CD1c-positive myeloid dendritic cell (primary cell): ENCODE results near the gene RARA.
A peak's percentile ranks its signal among the peaks of the same experiment; 100 is the strongest.
"Not testable (repeated sequence)": the region's sequence is repeated elsewhere in the genome, so short reads cannot be mapped to it uniquely, and the experiment has no call there.

Experiments
- DNase-seq: peaks from one replicate; pipeline ENCODE4 v3.0.0-alpha.2; 2016; ENCODE audit errors: extremely low spot score

The RARA gene

DNA sequence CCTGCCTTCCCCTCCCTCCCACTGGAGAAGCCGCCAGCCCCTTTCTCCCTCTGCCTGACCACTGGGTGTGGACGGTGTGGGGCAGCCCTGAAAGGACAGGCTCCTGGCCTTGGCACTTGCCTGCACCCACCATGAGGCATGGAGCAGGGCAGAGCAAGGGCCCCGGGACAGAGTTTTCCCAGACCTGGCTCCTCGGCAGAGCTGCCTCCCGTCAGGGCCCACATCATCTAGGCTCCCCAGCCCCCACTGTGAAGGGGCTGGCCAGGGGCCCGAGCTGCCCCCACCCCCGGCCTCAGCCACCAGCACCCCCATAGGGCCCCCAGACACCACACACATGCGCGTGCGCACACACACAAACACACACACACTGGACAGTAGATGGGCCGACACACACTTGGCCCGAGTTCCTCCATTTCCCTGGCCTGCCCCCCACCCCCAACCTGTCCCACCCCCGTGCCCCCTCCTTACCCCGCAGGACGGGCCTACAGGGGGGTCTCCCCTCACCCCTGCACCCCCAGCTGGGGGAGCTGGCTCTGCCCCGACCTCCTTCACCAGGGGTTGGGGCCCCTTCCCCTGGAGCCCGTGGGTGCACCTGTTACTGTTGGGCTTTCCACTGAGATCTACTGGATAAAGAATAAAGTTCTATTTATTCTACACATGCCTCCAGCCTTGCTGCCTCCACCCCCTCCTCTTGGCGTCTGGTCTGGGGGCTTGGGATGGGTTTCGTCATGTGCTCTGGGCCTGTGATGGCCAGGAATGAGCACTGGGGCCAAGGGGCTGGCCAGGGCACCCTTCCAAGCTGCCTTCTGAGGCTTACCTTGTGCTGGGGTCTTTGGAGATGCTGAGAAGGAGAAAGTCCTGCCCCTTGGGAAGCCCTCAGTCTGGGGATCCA lies 48.3 kb downstream of the RARA start:
- no peak for DNase-seq

DNA sequence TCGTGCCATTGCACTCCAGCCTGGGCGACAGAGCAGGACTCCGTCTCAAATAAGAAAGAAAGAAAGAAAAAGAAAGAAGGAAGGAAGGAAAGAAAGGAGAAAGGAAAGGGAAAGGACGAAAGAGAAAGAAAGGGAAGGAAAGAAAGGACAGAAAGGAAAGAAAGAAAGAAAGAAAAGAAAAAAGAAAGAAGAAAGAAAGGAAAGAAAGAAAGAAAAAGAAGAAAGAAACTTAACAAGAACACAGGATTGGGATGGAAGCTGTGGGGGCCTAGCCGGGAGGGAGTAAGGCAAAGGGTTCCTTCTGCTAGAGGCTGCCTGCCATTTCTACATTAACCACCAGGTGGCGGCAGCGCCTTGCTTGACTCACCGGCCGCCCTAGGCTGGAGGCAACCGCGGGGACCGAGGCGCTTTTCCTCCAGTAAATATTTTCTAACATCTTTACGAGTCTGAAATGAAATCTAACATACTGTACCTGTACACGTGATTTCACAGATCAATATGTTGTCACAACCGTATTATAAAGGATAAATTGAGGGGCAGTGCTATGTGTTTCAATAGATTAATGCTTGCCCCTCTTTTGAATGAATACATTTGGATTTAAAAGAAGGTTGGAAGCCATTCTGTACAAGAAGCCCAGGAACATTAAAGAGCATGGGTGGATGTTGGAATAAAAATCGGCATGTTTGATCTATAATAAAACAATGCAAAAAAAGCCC lies 49.5 kb downstream of the RARA start:
- DNase-seq: peak; percentile 92

DNA sequence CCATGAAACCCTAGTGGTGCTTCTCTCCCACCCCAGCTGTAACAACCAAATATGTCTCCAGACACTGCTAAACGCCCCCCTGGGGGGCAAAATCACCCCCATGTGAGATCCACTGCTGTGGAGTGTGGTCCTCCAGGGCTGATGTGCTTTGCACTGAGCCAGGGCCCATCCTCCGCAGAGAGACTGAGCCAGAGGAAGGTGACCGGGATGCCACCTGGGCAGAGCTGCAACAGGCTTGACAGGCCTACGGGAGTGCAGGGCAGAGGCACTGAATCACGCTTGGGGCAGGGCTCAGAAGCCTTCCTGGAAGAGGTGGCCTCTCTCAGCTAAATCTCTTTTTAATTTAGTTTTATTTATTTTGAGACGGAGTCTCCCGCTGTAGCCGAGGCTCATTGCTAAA lies 51.1 kb downstream of the RARA start:
- no peak for DNase-seq

DNA sequence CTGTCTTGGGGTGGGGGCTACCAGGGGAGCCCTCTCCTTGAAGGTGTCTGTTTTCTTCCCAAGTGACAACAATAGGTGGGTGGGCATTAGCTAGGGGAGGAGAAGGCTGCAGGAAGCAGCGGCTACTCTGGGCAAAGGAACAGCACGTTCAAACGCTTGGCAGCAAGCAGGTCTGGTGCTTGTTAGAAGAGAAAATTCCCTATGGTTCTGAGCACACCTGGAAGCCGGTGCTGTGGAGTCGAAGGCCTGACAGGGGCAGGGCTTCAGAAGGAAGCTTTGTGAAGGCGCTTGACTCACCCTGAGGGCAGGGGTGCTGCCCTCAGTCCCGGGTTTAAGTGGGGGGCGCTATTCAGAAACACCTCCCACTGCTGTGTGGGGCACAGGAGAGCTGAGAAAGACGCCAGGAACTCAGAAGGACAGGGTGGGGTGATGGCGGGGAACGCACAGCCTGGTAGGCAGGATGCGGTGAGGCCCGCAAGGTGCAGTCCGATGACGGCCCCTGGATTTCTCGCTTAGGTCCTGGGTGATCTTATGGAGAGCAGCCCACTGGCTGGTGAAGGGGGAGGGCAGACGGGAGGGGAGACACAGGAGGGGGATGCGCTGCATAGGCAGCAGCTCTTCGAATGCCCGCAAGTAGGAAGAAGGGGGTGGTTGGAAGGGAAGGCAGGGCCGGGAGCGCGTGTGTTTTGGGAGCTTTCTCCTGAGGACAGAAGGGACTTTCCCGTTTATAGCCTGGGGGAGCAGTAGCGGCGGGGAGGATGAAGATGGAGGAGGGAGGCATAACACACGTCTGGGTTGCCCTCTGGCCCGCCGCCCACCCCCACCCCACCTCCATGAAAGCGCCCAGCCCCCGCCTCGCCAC lies 52.3 kb downstream of the RARA start:
- DNase-seq: no peak

DNA sequence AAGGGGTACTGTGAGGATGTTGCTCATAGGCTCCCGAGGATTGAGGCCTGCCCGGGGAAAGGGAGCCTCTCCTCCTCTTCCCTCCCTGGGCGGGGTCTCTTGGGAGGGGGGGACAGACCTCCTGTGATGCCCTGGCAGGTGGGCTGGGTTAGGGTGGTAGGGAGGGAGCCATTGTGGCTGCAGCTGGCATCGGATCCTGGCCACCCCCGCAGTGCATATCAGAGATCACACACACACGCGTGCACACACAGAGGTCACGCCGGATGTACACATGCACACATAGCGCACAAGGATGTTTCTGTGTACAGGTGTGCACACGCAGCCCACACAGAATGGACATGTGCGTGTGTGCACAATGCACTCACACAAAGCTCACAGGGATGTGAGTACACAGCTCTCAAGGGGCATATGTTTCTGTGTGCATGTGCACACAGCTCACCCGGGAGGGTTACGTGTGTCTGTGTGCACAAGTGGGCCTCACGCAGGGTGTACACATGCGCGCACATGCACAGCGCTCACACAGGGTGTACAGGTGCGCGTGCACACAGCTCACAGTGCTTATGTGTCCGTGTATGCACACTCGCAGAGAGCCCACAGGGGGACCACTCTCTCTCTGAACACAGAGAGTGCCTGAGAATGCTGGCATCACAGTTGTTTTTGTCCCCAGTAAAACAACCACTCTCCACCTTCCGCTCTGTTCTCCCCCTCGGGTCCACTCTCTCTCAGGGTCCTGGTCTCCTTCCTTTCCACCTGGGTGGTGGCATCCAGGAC lies 53.1 kb downstream of the RARA start:
- no peak for DNase-seq

DNA sequence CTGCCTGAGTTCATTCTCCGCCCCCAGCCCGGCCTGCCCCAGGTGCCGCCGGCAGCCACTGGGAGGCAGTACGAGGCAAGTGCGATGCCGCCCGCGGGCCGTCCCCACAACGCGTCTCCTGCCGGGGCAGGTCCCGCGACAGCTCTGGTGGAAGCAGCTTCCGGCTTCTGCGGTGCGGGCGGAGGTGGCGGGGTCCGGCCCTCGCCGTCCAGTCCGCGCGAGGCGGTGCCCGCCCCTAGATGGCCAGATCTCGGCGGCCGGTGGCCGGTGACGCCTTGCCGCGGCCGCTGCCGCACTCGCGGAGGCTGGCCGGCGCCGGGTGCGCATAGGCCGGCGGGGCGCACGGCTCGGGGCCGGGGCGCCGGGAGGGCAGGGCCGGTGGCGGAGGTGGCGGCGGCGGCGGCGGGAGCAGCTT lies 53.7 kb downstream of the RARA start:
- peak; percentile 86 for DNase-seq

DNA sequence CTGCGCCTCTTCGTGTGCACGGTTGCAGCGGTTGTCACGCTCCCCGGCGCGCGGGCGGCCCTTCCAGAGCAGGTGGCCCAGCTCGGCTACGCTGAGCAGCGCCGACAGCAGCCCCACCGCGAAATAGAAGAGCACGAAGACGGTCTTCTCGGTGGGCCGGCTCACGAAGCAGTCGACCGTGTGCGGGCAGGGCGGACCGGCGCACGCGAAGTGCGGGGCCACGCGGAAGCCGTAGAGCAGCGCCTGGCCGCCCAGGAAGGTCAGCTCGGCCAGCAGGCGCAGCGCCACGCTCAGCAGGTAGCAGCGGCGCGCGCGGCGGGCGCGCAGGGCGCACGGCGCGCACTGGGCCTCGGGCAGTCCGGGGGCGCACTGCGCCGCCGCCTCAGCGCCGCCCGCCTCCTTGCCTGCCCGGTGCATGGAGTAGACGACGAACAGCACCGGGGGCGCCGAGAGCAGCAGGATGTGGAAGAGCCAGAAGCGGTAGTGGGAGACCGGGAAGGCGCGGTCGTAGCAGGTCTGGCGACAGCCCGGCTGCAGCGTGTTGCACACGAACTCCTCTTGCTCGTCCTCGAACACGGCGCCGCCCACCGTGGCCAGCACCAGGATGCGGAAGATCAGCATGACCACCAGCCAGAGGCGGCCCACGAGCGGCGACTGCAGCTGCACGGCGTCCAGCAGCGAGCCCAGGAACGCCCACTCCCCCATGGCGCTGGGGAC lies 54.3 kb downstream of the RARA start:
- DNase-seq: peak; percentile 70

DNA sequence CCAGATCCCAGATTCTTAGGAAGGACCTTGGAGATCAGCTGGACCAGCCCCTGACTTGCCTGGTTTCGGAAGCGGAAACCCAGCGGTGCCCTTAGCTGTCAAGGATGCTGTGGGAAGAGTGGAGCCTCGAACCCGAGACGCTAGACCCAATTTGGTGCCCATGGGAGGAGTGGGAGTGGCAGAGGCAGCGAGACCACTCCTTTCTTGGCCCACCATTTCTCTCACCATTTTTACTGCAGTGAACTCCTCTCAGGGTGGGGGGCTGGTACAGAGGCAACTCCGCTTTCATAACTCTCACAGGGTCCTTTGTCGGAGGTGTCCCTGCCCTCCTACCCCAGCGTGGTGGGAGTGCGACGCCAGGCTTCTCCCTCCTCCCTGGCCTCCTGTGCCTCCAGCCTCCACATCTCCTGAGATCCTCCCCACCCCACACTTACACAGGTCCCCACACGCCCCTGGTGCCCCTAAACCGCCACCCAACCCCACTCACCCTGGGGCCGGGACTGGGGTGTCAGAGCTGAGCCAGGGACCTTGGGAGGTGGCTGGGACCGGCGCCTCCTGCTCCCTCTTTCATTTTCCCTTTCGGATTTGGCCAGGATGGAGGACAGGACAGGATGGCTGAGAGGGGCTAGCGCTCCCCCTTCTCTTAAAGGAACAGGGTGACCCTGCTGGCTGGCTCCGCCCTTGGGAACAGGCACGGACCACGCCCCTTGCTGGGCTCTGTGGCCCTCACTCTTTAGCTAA lies 55.3 kb downstream of the RARA start, which contains the start of gene GJD3:
GJD3 (minus strand) TSS at position 617 of the 741 bp plus-strand sequence. CDS start 922 bp downstream, outside the sequence.
- no peak for DNase-seq

DNA sequence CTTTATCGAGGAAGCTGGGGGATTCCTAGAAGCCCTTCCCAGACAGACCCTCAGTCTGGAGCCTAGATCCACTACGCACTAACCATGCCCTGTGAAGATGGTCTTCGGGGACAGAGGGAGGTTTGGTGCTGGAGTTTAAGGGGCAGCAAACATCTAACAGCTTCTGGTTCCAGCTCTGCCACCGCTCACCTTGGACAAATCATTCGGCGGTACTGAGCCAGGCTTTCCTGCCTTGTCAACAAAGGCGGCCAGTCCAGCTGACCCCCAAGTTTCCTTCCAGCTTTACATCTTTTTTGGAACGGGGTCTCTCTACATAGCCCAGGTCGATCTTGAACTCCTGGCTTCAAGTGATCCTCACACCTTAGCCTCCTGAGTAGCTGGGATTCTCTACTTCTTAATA lies 55.9 kb downstream of the RARA start:
- DNase-seq: no peak

DNA sequence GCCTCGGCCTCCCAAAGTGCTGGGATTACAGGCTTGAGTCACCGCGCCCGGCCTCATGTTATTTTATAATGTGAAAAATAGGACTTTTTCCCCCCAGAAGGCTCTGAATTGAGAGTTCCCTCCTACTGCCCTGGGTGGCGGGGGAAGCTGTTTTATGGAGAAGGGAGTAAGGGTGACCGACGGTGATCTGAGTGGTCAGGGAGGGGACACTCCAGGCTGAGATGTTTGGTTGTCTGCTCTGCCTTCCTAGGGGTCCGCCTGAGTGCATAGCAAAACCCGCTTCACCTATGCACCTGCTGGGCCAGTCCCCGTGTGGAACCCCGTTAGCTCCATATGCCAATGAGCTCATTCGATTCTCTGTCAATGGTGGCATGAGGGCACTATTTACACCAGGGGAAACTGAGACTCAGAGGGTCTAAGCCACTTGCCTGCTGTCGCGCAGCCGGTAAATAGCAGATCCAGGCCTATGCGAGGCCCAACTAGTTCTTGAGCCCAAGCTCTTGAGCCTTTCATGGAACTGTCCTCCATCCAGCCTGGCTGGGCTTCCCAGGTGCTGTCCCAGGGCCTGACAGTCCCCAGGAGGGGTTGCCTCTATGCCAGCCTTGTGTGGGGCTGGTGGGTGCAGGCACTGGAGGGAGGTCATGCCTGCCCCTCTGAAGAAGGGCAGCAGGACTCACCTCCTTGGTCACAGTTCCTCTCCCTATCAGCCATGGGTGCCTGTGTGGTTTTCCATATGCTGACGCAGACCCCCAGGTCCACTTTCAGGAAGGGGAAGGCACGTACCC lies 57.3 kb downstream of the RARA start:
- no peak for DNase-seq

DNA sequence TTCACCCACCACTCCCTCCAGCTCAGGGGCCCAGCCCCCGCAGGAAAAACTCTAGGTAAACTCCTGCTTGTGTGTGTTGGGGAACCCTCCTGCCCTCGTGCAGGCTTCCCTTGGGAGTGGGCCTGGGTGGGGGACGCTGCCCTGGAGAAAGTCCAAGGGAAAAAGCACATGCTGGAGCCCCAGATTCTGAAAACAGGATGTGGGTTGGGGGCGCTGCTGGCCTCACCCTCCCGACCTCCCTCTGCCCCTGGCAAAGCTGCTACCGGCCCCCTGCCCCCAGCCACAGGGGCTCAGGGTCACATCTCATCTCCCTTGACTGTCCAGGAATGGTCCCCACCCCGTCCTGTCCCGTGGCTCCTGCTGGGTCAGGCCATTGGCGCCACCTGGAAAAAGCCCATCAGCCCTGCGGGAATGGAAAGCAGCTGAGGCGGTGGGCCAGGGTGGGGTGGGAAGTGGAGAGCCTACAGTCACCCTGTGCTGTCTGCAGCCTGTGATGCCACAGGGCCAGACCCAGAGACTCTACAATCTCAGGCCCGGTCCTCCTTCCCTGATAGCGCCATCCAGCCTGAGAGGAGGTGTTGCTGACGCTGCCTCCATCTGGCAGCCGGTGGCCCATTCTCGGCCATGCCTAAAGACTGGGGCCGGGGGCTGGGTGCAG lies 58.0 kb downstream of the RARA start:
- DNase-seq: no peak

DNA sequence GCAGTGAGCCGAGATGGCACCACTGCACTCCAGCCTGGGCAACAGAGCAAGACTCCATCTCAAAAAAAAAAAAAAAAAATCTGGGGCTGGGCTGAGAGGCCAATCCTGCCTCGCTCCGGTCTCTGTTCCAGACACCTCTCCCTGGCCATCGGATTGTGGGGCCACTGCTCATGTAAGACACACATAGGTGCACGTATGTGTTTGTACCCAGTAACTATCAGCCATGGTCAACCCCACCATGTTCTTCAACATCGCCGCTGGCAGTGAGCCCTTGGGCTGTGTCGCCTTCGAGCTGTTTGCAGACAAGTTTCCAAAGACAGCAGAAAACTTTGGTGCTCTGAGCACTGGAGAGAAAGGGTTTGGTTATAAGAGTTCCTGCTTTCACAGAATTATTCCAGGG lies 58.7 kb downstream of the RARA start:
- not testable (repeated sequence) for DNase-seq

DNA sequence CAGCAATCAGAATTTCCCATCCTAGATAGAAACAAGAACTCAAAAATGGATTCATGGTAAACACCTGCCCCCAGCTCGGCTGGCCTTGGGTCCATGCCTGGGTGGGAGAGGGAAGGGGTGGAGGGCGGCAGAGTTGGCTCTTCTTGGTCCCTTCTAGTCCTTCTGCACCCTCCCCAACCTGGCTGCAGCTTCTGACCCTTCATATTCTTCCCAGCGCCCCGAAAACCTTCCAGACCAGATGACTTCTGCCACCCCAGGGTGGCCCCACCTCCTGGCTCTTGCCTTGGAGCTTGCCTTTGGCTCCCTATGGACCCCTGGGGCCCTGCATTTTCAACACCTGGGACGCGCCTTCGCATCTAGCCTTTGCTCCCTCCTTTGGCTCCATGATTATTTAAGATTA lies 60.9 kb downstream of the RARA start:
- DNase-seq: no peak

DNA sequence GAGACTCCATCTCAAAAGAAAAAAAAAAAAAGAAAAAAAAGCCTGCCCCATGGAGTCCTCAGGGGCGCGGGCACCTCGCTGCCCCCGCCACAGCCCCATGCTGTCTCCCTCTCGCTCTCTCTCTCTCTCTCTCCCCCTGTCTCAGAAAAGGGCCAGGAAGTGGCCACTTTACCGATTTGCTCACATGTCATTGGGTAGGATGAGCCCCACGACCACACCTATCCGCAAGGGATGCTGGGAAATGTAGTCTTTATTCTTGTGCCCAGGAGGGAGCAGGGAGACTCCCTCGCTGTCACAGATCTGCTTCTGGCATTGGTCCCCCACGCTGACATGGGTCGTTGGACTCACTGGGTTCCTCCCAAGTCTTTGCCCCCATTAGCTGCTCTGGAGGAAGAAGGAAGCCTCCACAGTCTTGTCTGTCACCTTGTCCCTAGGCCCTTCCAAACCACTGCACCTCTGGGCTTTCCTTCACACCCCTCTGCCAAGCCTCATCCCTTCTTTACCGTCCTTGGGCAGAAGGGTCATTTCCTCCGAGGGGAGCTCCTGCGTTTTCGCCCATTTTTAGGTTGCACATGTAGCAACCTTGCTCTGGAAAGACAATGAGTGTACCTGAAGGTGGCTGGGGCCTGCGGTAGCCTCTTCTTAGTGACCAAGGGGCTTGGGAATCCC lies 62.4 kb downstream of the RARA start:
- DNase-seq: no peak

DNA sequence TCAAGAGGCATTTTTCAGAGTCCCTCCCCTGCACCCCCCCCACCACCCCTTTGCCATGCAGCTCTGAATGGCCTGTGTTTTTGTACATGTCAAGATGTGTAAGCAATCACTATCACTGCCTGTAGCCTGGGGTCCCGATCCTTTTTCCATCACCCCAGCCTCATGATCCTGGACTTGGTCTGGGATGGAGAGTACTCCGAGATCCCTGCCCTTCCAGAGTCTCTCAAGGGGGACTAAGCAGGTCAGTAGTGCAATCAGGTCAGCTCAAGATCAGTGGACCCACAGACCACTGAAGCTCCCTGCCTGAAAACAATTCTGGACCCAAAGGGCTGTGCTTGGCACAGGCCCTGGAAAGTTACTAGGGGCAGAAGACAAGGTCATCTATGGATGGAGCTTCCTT lies 63.1 kb downstream of the RARA start:
- no peak for DNase-seq

DNA sequence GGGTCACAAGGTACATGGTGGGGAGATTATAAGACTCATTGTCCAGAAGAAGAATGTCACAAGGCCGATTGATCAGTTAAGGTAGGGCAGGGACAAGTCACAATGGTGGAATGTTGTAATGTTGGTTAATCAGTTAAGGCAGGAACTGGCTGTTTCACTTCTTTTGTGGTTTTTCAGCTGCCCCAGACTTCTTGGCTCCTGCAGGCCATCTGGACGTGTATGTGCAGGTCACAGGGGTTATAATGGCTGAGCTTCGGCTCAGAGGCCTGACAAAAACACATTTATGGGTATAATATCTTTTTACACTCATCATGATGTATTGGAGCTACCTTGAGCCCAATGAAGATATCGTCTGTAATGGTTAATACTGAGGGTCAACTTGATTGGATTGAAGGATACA lies 63.7 kb downstream of the RARA start:
- DNase-seq: not testable (repeated sequence)

DNA sequence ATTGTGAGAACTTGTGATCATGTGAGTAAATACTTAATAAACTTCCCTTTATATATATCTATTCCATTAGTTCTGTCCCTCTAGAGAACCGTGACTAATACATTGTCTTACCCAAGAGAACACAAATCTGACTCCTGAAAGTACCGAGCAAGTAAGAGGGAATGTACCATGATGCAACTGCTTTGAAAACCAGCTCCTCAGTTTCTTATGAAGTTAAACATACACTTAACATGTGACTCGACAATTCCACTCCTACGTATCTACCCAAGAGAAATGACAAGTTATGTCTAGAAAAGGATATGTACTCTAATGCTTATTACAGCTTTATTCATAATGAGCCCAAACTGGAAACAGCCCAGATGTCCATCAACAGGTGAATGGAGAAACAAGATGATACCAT lies 64.3 kb downstream of the RARA start:
- DNase-seq: peak; percentile 75

DNA sequence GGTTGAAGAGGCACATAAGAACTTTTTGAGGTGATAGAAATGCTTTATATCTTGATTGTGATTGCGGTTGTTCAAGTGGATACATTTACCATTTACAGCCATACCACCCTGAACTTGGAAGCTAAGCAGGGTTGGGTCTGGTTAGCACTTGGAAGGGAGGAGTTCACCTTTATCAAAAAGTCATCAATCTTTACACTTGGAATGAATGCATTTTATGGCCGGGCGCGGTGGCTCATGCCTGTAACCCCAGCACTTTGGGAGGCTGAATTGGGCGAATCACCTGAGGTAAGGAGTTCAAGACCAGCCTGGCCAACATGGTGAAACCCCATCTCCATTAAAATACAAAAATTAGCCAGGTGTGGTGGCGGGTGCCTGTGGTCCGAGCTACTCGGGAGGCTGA lies 65.0 kb downstream of the RARA start:
- DNase-seq: no peak
